Esophagus squamous epithelium (tissue), 4 donors: ENCODE results near the gene SNX27.

Source experiments
- POLR2A ChIP-seq, 4 donors: fragments of 450-650 bp; IDR thresholded peaks; one replicate each; pipeline ENCODE4 v1.6.1; 2017; ENCODE audit warnings: antibody characterized with exemption in 4 of 4, mild to moderate bottlenecking in 4 of 4, moderate library complexity in 3 of 4
- TF ChIP-seq, protein P1 (sequence below), 6 experiments: fragments of 450-650 bp in 4 of 6; fragments of 200-600 bp in 2 of 6; sonication (generic) in 2 of 6; IDR thresholded peaks; one replicate each; pipeline ENCODE4 v1.5.1; 2016 to 2019; ENCODE audit warnings: antibody characterized with exemption in 6 of 6, mild to moderate bottlenecking in 4 of 6, moderate library complexity in 4 of 6

- TF ChIP-seq, protein P1, sequence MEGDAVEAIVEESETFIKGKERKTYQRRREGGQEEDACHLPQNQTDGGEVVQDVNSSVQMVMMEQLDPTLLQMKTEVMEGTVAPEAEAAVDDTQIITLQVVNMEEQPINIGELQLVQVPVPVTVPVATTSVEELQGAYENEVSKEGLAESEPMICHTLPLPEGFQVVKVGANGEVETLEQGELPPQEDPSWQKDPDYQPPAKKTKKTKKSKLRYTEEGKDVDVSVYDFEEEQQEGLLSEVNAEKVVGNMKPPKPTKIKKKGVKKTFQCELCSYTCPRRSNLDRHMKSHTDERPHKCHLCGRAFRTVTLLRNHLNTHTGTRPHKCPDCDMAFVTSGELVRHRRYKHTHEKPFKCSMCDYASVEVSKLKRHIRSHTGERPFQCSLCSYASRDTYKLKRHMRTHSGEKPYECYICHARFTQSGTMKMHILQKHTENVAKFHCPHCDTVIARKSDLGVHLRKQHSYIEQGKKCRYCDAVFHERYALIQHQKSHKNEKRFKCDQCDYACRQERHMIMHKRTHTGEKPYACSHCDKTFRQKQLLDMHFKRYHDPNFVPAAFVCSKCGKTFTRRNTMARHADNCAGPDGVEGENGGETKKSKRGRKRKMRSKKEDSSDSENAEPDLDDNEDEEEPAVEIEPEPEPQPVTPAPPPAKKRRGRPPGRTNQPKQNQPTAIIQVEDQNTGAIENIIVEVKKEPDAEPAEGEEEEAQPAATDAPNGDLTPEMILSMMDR (IDR thresholded peaks at IDR 0.05): peak in 5 of 6 experiments; percentile 24 to 59 (median 38)
- no peak for TF ChIP-seq POLR2A (IDR thresholded peaks at IDR 0.05)
Observed at GRCh38 chr1:151693057-151693651, 81.3 kb downstream of the SNX27 start.
